GM19397 (cell line): ENCODE data around the gene GPBP1.
"Not testable (repeated sequence)": the region's sequence is repeated elsewhere in the genome, so short reads cannot be mapped to it uniquely, and the experiment has no call there.

Experiments used
- ATAC-seq: cut with Tn5 transposase; IDR thresholded peaks from one replicate; pipeline ENCODE4 v1.9.1; 2021; ENCODE audit warnings: mild to moderate bottlenecking, moderate library complexity; ENCODE audit not compliant: unreplicated experiment

GPBP1 gene

DNA sequence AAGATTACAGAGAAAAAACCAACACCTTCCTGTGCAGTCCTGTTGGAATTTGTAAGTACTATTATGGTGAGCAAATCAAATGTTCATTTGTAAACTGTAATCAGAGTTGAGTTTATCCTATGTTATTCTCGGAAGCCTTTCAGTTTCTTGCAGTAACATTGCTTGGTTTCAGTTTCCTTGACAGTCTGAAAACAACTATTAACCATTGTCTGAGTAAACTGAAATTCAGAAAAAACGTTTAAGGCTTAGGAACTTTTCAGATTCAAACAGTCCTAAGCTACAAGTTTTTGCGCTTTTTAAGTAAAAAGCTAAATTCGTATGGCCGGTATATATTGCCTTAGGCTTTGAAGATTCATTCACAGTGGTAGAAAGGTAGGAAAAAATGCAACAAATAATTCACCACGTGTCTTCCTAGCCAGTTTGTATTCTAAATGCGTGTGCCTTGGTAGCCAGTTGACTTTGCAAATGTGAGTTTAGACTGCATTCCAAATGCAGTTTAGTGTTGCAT, 2.5 kb downstream of the GPBP1 start:
- ATAC-seq: no peak

- ATAC-seq: no peak
These were observed 3.8 kb downstream of the GPBP1 start for GRCh38 chr5:57177479-57178156.

- ATAC-seq: not testable (repeated sequence)
These were observed 4.4 kb downstream of the GPBP1 start for GRCh38 chr5:57178238-57178637.

- ATAC-seq: no peak
These were observed 5.7 kb downstream of the GPBP1 start for GRCh38 chr5:57179262-57180200.

- ATAC-seq: no peak
These were observed 7.3 kb downstream of the GPBP1 start for GRCh38 chr5:57181154-57181553.

DNA sequence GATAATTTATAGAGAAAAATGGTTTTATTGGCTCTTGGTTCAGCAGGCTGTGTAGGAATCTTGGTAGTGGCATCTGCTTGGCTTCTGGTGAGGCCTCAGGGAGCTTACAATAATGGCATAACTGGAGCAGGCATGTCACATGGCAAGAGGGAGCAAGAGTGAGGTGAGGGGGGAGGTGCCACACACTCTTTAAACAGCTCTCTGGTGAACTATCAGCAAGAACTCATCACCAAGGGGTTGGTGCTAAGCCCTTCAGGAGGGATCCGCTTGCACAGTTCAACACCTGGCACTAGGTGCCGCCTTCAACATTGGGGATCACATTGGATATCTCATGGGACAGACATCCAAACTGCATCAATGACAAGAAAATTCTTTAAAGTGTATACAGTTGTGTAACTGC, 10.5 kb downstream of the GPBP1 start:
- no peak for ATAC-seq

GRCh38 chr5:57185313-57185712, 11.5 kb downstream of the GPBP1 start:
- ATAC-seq: no peak

DNA sequence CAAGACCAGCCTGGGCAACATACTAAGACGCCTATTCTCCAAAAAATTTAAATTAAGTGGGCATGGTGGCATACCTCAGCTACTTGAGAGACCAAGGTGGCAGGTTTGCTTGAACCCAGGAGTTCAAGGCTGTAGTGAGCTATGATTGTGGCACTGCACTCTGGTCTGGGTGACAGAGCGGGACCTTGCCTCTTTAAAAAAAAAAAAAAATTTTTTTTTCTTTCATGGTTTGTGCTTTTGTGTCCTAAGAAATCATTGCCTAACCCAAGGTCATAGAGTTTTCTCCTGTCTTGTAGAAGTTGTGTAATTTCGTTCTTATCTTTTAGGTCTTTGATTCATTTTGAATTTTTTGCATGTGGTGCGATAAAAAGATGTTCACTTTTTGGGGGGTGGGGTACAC, 12.3 kb downstream of the GPBP1 start:
- no peak for ATAC-seq

GRCh38 chr5:57187977-57188376, 14.1 kb downstream of the GPBP1 start:
- ATAC-seq: not testable (repeated sequence)

DNA sequence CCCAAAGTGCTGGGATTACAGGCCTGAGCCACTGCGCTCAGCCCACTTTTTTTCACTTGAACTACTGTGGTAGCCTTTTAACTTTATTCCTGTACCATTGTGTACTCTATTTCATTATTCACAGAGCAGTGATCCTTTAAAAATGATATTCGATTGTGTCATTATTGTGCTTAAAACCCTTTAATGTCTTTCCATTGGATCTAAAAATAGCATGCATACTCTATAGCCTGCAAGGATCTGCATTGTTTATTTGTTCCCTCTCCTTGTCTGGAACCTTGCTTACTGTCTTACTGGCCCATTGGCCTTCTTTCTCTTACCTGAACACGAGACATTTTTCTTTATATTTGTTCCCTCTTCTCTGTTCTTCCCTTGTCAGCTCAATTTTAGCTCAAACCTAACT, 15.7 kb downstream of the GPBP1 start:
- no peak for ATAC-seq

DNA sequence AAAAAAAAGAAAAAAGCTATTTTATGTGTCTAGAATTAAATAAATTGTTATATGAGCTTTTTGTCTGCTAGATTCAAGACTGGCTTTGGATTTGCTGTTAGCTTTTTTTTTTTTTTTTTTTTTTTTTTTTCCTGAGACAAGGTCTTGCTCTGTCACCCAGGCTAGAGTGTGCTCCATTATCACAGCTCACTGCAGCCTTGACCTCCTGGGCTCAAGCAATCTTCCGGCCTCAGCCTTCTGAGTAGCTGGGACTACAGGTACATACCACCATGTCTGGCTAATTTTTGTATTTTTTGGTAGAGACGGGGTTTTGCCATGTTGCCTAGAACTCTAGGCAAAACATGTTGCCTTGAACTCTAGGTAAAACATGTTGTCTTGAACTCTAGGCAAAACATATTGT, 16.7 kb downstream of the GPBP1 start:
- ATAC-seq: no peak

GRCh38 chr5:57191163-57191562, 17.3 kb downstream of the GPBP1 start:
- ATAC-seq: no peak

DNA sequence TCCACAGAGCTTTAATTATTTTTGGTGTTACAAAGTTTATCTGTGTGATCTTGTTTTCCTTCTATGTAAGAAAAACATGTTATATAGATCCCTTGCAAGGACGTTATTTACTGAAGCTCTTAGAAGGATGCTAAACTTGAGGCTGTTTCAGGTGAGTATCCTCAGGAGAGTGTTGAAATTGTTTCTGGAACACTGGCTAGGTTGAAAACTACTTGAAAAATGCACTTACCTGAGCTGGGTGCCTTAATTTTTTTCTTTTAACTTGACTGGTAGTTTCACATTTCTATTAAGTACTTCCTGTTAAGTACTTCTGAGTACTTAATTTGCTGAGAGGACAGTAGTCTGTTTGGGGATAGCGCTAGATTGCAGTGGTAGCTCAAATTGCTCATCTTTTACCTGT, 18.1 kb downstream of the GPBP1 start:
- ATAC-seq: no peak

- ATAC-seq: not testable (repeated sequence)
These were observed 19.0 kb downstream of the GPBP1 start for GRCh38 chr5:57192832-57193231.

DNA sequence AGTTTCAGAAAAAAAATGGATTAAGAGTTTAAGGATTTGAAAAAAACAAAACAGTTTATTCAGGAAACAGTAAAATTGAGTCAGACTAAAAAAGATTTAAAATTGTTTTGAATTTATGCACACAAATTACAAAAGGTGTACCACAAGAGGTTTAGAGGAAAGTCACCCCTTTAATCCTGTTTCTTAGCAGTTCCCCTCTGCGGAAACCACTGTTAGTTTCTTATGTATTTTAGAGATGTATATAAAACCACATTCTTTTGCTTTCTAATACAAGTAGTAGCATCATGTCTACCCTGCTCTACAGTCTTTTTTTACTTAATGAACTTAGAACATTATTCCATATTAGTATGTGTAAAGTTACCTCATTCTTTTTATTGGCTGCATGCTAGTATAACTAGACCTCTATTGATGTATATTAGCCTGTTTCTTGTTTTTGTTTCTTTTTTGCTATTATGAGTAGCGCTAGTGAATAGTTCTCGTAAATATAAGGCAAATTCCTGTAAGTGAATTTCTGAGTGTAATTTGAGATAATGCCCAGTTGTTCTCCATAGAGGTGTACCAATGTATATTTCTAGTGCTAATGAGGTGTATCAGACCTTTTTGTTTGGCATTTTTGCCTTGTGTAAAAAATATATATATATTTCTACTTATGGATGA, 20.0 kb downstream of the GPBP1 start:
- ATAC-seq: no peak

- no peak for ATAC-seq
These were observed 20.8 kb downstream of the GPBP1 start for GRCh38 chr5:57194653-57195052.

- ATAC-seq: no peak
These were observed 21.2 kb downstream of the GPBP1 start for GRCh38 chr5:57195060-57195459.

GRCh38 chr5:57199866-57200265, 26.0 kb downstream of the GPBP1 start:
- ATAC-seq: no peak

DNA sequence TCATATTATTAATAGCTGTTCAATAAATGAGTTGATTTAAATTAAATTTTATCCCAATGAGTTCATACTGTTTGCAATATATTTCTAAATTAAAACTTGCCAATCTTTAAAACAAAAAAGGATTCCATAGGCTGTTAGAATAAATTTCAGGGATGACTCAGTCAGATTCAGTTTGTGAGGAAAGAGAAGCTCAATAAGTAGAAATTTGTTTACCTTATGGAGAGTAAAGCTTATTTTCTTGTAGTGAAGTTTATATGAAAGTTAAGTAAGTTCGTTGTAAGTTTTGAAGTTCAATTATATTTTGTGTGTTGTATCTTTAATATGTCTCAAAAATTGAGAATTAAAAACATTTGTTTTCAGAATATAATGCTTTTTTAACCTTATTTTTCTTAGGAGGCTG, 29.0 kb downstream of the GPBP1 start:
- ATAC-seq: no peak

- ATAC-seq: no peak
These were observed 33.3 kb downstream of the GPBP1 start for GRCh38 chr5:57207007-57207653.

- ATAC-seq: no peak
These were observed 33.8 kb downstream of the GPBP1 start for GRCh38 chr5:57207681-57208080.
